RWPE1 (cell line): ENCODE results near the gene DIO2.

Experiments used
- CTCF ChIA-PET: fragments of 350-600 bp; sonication (Branson Sonifier 250); formaldehyde crosslinking; extraction: SDS; loops from one replicate; lab custom pipeline; 2021; lab: Yijun Ruan, JAX
- POLR2A ChIA-PET: fragments of 400-600 bp; formaldehyde crosslinking; extraction: SDS; loops from one replicate; lab custom pipeline; 2020; ENCODE audit warnings: antibody characterized with exemption; ENCODE audit not compliant: low non-redundant PET; lab: Yijun Ruan, JAX
- DNase-seq: peaks from one replicate; pipeline ENCODE4 v3.0.0; 2012; ENCODE audit warnings: low spot score
- H3K27ac ChIP-seq: fragments of 450-650 bp; 2 replicates; pipeline ENCODE4 v1.5.1; 2017
- TF ChIP-seq, protein P1 (sequence below): fragments of 450-650 bp; conservative IDR thresholded peaks from 2 replicates; pipeline ENCODE4 v1.5.1; 2017; ENCODE audit warnings: low read depth, mild to moderate bottlenecking

The DIO2 gene

GRCh38 chr14:80176893-80177292, 34.4 kb downstream of the DIO2 start:
- TF ChIP-seq, protein P1, sequence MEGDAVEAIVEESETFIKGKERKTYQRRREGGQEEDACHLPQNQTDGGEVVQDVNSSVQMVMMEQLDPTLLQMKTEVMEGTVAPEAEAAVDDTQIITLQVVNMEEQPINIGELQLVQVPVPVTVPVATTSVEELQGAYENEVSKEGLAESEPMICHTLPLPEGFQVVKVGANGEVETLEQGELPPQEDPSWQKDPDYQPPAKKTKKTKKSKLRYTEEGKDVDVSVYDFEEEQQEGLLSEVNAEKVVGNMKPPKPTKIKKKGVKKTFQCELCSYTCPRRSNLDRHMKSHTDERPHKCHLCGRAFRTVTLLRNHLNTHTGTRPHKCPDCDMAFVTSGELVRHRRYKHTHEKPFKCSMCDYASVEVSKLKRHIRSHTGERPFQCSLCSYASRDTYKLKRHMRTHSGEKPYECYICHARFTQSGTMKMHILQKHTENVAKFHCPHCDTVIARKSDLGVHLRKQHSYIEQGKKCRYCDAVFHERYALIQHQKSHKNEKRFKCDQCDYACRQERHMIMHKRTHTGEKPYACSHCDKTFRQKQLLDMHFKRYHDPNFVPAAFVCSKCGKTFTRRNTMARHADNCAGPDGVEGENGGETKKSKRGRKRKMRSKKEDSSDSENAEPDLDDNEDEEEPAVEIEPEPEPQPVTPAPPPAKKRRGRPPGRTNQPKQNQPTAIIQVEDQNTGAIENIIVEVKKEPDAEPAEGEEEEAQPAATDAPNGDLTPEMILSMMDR: no peak
- CTCF ChIA-PET: no interaction called here
- POLR2A ChIA-PET: no interaction called here
- H3K27ac ChIP-seq: no peak overlapping the region
- no peak for DNase-seq

- ChIA-PET POLR2A (no interaction called here), CTCF (interaction anchor here (0.7 kb wide), 1 partner anchor 1149 kb away, joined by 4 read pairs; no protein-coding TSS in a partner anchor)
- TF ChIP-seq, protein P1: no peak
- H3K27ac ChIP-seq: no peak overlapping the region
- no peak for DNase-seq
Observed at GRCh38 chr14:80172375-80173051, 38.8 kb downstream of the DIO2 start.

GRCh38 chr14:80167793-80168448, 43.4 kb downstream of the DIO2 start:
- DNase-seq: no peak
- TF ChIP-seq, protein P1: no peak
- no peak overlapping the region for H3K27ac ChIP-seq
- CTCF ChIA-PET: no interaction called here
- POLR2A ChIA-PET: no interaction called here

- no peak for DNase-seq
- H3K27ac ChIP-seq: no peak overlapping the region
- TF ChIP-seq, protein P1: no peak
- CTCF ChIA-PET: no interaction called here
- POLR2A ChIA-PET: no interaction called here
Observed at GRCh38 chr14:80164991-80165721, 46.1 kb downstream of the DIO2 start.

DNA sequence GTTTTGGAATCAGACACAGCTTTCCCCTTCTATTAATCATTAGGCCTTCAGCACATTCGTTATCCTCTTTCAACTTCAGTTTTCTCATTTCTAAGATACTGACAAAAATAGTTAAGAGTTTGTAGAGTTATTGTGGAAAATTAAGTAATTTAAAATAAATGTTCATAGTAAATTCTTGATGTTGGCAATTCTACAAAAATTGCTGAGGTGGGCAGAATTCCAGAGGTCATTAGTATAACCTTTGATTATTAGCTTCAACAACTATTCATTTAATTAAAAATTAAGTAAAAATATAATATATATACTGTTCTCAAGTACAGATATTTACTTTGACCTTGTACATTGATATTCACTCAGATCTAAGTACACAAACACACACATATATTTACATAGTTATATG, 58.5 kb downstream of the DIO2 start:
- POLR2A ChIA-PET: no interaction called here
- no peak for DNase-seq
- TF ChIP-seq, protein P1: no peak
- CTCF ChIA-PET: interaction anchor here (0.6 kb wide), 1 partner anchor 1070 kb away, joined by 3 read pairs; no protein-coding TSS in a partner anchor
- H3K27ac ChIP-seq: no peak overlapping the region

DNA sequence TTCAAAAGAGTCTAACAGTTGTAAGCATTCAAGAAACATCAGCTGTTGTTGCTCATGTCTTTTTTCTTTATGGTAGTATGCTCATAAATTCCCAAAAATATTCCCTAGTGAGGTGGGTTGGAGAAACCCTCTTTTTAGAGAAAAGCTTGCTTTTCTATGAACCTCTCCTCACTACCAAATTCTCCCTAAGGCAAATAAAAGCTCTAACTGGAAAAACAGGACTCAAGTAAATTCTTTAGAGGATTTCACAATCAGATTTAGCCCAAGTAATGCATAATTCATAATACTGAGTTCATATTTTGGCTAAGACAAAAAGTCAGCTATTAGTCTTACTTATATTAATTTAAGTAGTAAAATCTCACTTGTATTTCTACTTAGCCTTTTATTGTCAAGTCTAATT, 59.1 kb downstream of the DIO2 start:
- TF ChIP-seq, protein P1: no peak
- DNase-seq: no peak
- no peak overlapping the region for H3K27ac ChIP-seq
- CTCF ChIA-PET: no interaction called here
- POLR2A ChIA-PET: no interaction called here
